ENCODE data around the gene MTAP. TPM values are rescaled to one million over a fixed set of nuclear protein-coding genes. Genes with fewer than 3 reads are reported as not detected.

MTAP gene
- polyA plus RNA-seq, 1 donor (not counting 4 experiments of a cell fraction or from before 2014, with no cell fraction given), result 48.7 TPM

GRCh38 chr9:21804791-21805190 is 2.4 kb downstream of the MTAP start:
- peaks cover 29% of the 10 kb centered on the region for H3K4me1 ChIP-seq (ENCODE audit: control insufficient read depth, extremely low read depth, insufficient read depth, low read length)
- no peak for DNase-seq (ENCODE audit: low read depth, low spot score)
- H3K36me3 ChIP-seq (ENCODE audit: control insufficient read depth in 2 of 2, extremely low read depth in 1 of 2, insufficient read depth in 2 of 2, low read length in 2 of 2), result peaks cover 12 to 21% of the 10 kb centered on the region in 2 experiments
- H3K27me3 ChIP-seq (ENCODE audit: control insufficient read depth, extremely low read depth, insufficient read depth, low read length), result no peaks in the 10 kb centered on the region
- H3K79me2 ChIP-seq (ENCODE audit: control insufficient read depth, insufficient read depth, low read length), result peaks cover 73% of the 10 kb centered on the region
- peak overlapping the region in 2 of 3 experiments; percentile 73 to 75 for H3K4me3 ChIP-seq (ENCODE audit: control insufficient read depth in 2 of 3, extremely low read depth in 1 of 3, insufficient read depth in 2 of 3, low read depth in 1 of 3, low read length in 3 of 3)
- dilution Hi-C loops (cut with MboI; ENCODE audit: extremely low pct_ligation_motif_present, low sequenced_read_pairs), result no loop called here
- peak overlapping the region; percentile 87 for H3K4me2 ChIP-seq (ENCODE audit: control insufficient read depth, extremely low read depth, insufficient read depth, low read depth, low read length)
- H2AFZ ChIP-seq (ENCODE audit: control insufficient read depth, low read length), result no peak overlapping the region
- no peaks in the 10 kb centered on the region for H3K9me1 ChIP-seq (ENCODE audit: control insufficient read depth, extremely low read depth, insufficient read depth, low read length)
- peaks cover 10% of the 10 kb centered on the region for H4K20me1 ChIP-seq (ENCODE audit: control insufficient read depth, extremely low read depth, insufficient read depth, low read length)
- no peak for FAIRE-seq
- H3K9me3 ChIP-seq (ENCODE audit: control insufficient read depth, low read depth, low read length), result no peaks in the 10 kb centered on the region
- TF ChIP-seq, protein P1, sequence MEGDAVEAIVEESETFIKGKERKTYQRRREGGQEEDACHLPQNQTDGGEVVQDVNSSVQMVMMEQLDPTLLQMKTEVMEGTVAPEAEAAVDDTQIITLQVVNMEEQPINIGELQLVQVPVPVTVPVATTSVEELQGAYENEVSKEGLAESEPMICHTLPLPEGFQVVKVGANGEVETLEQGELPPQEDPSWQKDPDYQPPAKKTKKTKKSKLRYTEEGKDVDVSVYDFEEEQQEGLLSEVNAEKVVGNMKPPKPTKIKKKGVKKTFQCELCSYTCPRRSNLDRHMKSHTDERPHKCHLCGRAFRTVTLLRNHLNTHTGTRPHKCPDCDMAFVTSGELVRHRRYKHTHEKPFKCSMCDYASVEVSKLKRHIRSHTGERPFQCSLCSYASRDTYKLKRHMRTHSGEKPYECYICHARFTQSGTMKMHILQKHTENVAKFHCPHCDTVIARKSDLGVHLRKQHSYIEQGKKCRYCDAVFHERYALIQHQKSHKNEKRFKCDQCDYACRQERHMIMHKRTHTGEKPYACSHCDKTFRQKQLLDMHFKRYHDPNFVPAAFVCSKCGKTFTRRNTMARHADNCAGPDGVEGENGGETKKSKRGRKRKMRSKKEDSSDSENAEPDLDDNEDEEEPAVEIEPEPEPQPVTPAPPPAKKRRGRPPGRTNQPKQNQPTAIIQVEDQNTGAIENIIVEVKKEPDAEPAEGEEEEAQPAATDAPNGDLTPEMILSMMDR (optimal IDR thresholded peaks at IDR 0.05 in 1 of 3, IDR thresholded peaks at IDR 0.05 in 1 of 3, conservative IDR thresholded peaks at IDR 0.05 in 1 of 3; ENCODE audit: extremely low read depth in 1 of 3, insufficient read depth in 2 of 3, low read length in 3 of 3), result no peak
- no peak for TF ChIP-seq EZH2 (IDR thresholded peaks at IDR 0.05; ENCODE audit: low read length)
- H3K27ac ChIP-seq (ENCODE audit: control insufficient read depth, insufficient read depth, low read length), result no peak overlapping the region
- H3K9ac ChIP-seq (ENCODE audit: control insufficient read depth, extremely low read depth, insufficient read depth, low read length), result peak overlapping the region; percentile 3

GRCh38 chr9:21806644-21807043 is 4.2 kb downstream of the MTAP start:
- Histone ChIP-seq H3K4me2 (ENCODE audit: control insufficient read depth, extremely low read depth, insufficient read depth, low read depth, low read length) (no peak overlapping the region), H3K79me2 (ENCODE audit: control insufficient read depth, insufficient read depth, low read length) (peaks cover 86% of the 10 kb centered on the region), H3K27ac (ENCODE audit: control insufficient read depth, insufficient read depth, low read length) (no peak overlapping the region), H3K9ac (ENCODE audit: control insufficient read depth, extremely low read depth, insufficient read depth, low read length) (no peak overlapping the region), H3K9me3 (ENCODE audit: control insufficient read depth, low read depth, low read length) (no peaks in the 10 kb centered on the region), H3K4me1 (ENCODE audit: control insufficient read depth, extremely low read depth, insufficient read depth, low read length) (peaks cover 39% of the 10 kb centered on the region), H3K36me3 (ENCODE audit: control insufficient read depth in 2 of 2, extremely low read depth in 1 of 2, insufficient read depth in 2 of 2, low read length in 2 of 2) (peaks cover 14 to 27% of the 10 kb centered on the region in 2 experiments), H3K27me3 (ENCODE audit: control insufficient read depth, extremely low read depth, insufficient read depth, low read length) (no peaks in the 10 kb centered on the region), H4K20me1 (ENCODE audit: control insufficient read depth, extremely low read depth, insufficient read depth, low read length) (peaks cover 10% of the 10 kb centered on the region), H3K9me1 (ENCODE audit: control insufficient read depth, extremely low read depth, insufficient read depth, low read length) (no peaks in the 10 kb centered on the region), H2AFZ (ENCODE audit: control insufficient read depth, low read length) (no peak overlapping the region), H3K4me3 (ENCODE audit: control insufficient read depth in 2 of 3, extremely low read depth in 1 of 3, insufficient read depth in 2 of 3, low read depth in 1 of 3, low read length in 3 of 3) (no peak overlapping the region)
- dilution Hi-C loops (cut with MboI; ENCODE audit: extremely low pct_ligation_motif_present, low sequenced_read_pairs), result no loop called here
- FAIRE-seq (no peak), DNase-seq (ENCODE audit: low read depth, low spot score) (no peak)
- TF ChIP-seq, protein P1 (optimal IDR thresholded peaks at IDR 0.05 in 1 of 3, IDR thresholded peaks at IDR 0.05 in 1 of 3, conservative IDR thresholded peaks at IDR 0.05 in 1 of 3; ENCODE audit: extremely low read depth in 1 of 3, insufficient read depth in 2 of 3, low read length in 3 of 3), result no peak
- TF ChIP-seq EZH2 (IDR thresholded peaks at IDR 0.05; ENCODE audit: low read length), result no peak
